B cell (primary cell): ENCODE data around the gene P4HA2. TPM values are rescaled to one million over a fixed set of nuclear protein-coding genes. Genes with fewer than 3 reads are reported as not detected.

ENCODE experiments used
- ATAC-seq: fragments of 200-7000 bp; cut with Tn5 transposase; one replicate; pipeline ENCODE4 v1.10.0; 2021; ENCODE audit warnings: low read depth, mild to moderate bottlenecking, moderate number of reproducible peaks, moderate library complexity
- CTCF ChIA-PET: fragments of 350-600 bp; sonication (Branson Sonifier 250); formaldehyde crosslinking; loops from one replicate; lab custom pipeline; 2021; ENCODE audit warnings: antibody characterized with exemption, inconsistent platforms; lab: Charles Lee
- POLR2A ChIA-PET: fragments of 350-600 bp; sonication (Branson Sonifier 250); formaldehyde crosslinking; loops from one replicate; lab custom pipeline; 2021; ENCODE audit warnings: antibody characterized with exemption; lab: Charles Lee
- DNase-seq: peaks from one replicate; pipeline ENCODE4 v3.0.0; 2013
- H2AFZ ChIP-seq: 2 replicates; pipeline ENCODE4 v1.6.1; 2012; ENCODE audit warnings: mild to moderate bottlenecking, low read depth, low read length; ENCODE audit not compliant: insufficient read depth, poor library complexity, severe bottlenecking
- H3K27ac ChIP-seq, 2 donors: 1 replicate in 1 of 2; 2 replicates in 1 of 2; pipeline ENCODE4 v1.5.1; 2012 to 2013; ENCODE audit warnings: low read length in 2 of 2, mild to moderate bottlenecking in 2 of 2, moderate library complexity in 1 of 2
- H3K27me3 ChIP-seq, 4 experiments: fragments of 200-600 bp in 1 of 4; sonication (generic) in 1 of 4; replicated peaks in 1 of 4; 1 replicate in 2 of 4; 2 replicates in 2 of 4; pipeline versions ENCODE4 v1.6.1 to v1.7.0; 2013 to 2016; ENCODE audit warnings: low read length in 3 of 4, mild to moderate bottlenecking in 2 of 4, mixed read lengths in 1 of 4, moderate library complexity in 1 of 4; ENCODE audit not compliant: insufficient read depth in 4 of 4, control insufficient read depth in 3 of 4; ENCODE audit errors: control extremely low read depth in 1 of 4
- H3K36me3 ChIP-seq, 2 experiments: replicated peaks in 1 of 2; 1 replicate in 1 of 2; 2 replicates in 1 of 2; pipeline versions ENCODE4 v1.6.1 to v1.7.1; 2013; ENCODE audit warnings: low read length in 1 of 2; ENCODE audit not compliant: insufficient read depth in 2 of 2, control insufficient read depth in 1 of 2; ENCODE audit errors: control extremely low read depth in 1 of 2, extremely low read depth in 1 of 2
- H3K4me1 ChIP-seq, 2 donors: fragments of 200-600 bp in 1 of 2; sonication (generic) in 1 of 2; 1 replicate in 1 of 2; 2 replicates in 1 of 2; pipeline versions ENCODE4 v1.5.1 to v1.6.1; 2013 to 2017; ENCODE audit warnings: low read length in 2 of 2; ENCODE audit not compliant: control insufficient read depth in 2 of 2, insufficient read depth in 2 of 2
- H3K4me2 ChIP-seq: replicated peaks from 2 replicates; pipeline ENCODE3; 2012; ENCODE audit warnings: mild to moderate bottlenecking, low read depth, low read length; ENCODE audit not compliant: poor library complexity, severe bottlenecking
- H3K4me3 ChIP-seq, 5 experiments: fragments of 200-600 bp in 1 of 5; sonication (generic) in 1 of 5; 1 replicate in 3 of 5; 2 replicates in 2 of 5; pipeline versions ENCODE4 v1.5.1 to v1.7.0; 2011 to 2016; ENCODE audit warnings: low read length in 4 of 5, mild to moderate bottlenecking in 4 of 5, low read depth in 2 of 5, control low read depth in 1 of 5, moderate library complexity in 1 of 5; ENCODE audit not compliant: insufficient read depth in 1 of 5; ENCODE audit errors: control extremely low read depth in 1 of 5, extremely low read depth in 1 of 5
- H3K79me2 ChIP-seq: fragments of 200-600 bp; sonication (generic); one replicate; pipeline ENCODE4 v1.6.0; 2016; ENCODE audit warnings: low read length; ENCODE audit not compliant: control insufficient read depth, insufficient read depth
- H3K9ac ChIP-seq: fragments of 200-600 bp; sonication (generic); 2 replicates; pipeline ENCODE4 v1.6.1; 2017; ENCODE audit warnings: mild to moderate bottlenecking, low read length, moderate library complexity
- H3K9me3 ChIP-seq, 3 donors: one replicate each; pipeline versions ENCODE4 v1.6.1 to v1.7.1; 2013; ENCODE audit warnings: low read length in 2 of 3; ENCODE audit not compliant: control insufficient read depth in 2 of 3, insufficient read depth in 1 of 3; ENCODE audit errors: control extremely low read depth in 1 of 3
- H4K20me1 ChIP-seq: 2 replicates; pipeline ENCODE4 v1.6.0; 2012; ENCODE audit warnings: mild to moderate bottlenecking, low read length; ENCODE audit not compliant: insufficient read depth, control insufficient read depth, poor library complexity, severe bottlenecking
- H3K27ac Mint-ChIP-seq: one replicate; pipeline ENCODE4 v1.8.0; 2021; ENCODE audit warnings: mixed read lengths
- H3K27me3 Mint-ChIP-seq: one replicate; pipeline ENCODE4 v1.8.0; 2021; ENCODE audit warnings: mixed read lengths
- H3K4me1 Mint-ChIP-seq: one replicate; pipeline ENCODE4 v1.8.0; 2021; ENCODE audit warnings: mixed read lengths
- H3K4me3 Mint-ChIP-seq: one replicate; pipeline ENCODE4 v1.8.0; 2021; ENCODE audit warnings: mixed read lengths
- H3K9me3 Mint-ChIP-seq: one replicate; pipeline ENCODE4 v1.8.0; 2022; ENCODE audit warnings: mixed read lengths; ENCODE audit not compliant: insufficient read depth
- CTCF ChIP-seq: fragments of 200-600 bp; IDR thresholded peaks from one replicate; pipeline ENCODE4 v1.8.0; 2022; ENCODE audit warnings: antibody characterized with exemption, mild to moderate bottlenecking
- EZH2 ChIP-seq: IDR thresholded peaks from 2 replicates; pipeline ENCODE4 v1.6.1; 2012; ENCODE audit warnings: borderline replicate concordance, low read depth, mild to moderate bottlenecking, moderate library complexity, low read length; ENCODE audit not compliant: insufficient read depth, poor library complexity, severe bottlenecking
- WGBS: methylation state at CpG from one replicate; pipeline ENCODE4 v1.1.5; 2013; ENCODE audit warnings: missing lambda C conversion rate; ENCODE audit not compliant: insufficient coverage; 5-methylcytosine and 5-hydroxymethylcytosine counted together
- intact Hi-C: fragments of 100-400 bp; cut with micrococcal nuclease; formaldehyde crosslinking; loops from one replicate; pipeline ENCODE4 v1.10.0; 2022
- polyA plus RNA-seq: library from polyadenylated mRNA; depleted of rRNA; stranded (reverse); fragments of >200 nt; gene quantifications from 2 replicates; pipeline ENCODE4 v1.2.3, GENCODE V29; 2012
- total RNA-seq, 2 donors: library from RNA; stranded (reverse); fragments of 120-200 nt in 1 of 2; gene quantifications; 1 replicate in 1 of 2; 2 replicates in 1 of 2; pipeline versions ENCODE4 v1.2.3 to v1.2.4, GENCODE V29; 2013 to 2022

Gene P4HA2
- total and polyA plus RNA-seq, 2 donors (not counting 1 experiment from before 2014, with no cell fraction given): 0.09 to 0.25 TPM

DNA sequence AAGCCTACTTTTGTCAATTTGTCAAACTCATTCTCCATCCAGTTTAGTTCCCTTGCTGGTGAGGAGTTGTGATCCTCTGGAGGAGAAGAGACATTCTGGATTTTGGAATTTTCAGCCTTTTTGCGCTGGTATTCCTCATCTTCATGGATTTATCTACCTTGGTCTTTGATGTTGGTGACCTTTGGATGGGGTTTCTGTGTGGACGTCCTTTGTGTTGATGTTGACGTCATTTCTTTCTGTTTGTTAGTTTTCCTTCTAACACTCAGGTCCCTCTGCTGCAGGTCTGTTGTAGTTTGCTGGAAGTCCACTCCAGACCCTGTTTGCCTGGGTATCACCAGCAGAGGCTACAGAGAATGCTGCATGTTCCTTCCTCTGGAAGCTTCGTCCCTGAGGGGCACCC, 71.2 kb downstream of the P4HA2 start:
- peaks cover 31% of the 10 kb centered on the region for H3K27me3 Mint-ChIP-seq
- TF ChIP-seq CTCF (no peak), EZH2 (no peak)
- H3K4me2 ChIP-seq: no peak overlapping the region
- peaks cover 0 to 8% (median 0%) of the 10 kb centered on the region in 4 experiments for H3K27me3 ChIP-seq
- H3K9ac ChIP-seq: no peak overlapping the region
- CTCF ChIA-PET: no interaction called here
- peaks cover 0 to 9% (median 2%) of the 10 kb centered on the region in 3 donors for H3K9me3 ChIP-seq
- no peak overlapping the region for H3K4me3 Mint-ChIP-seq
- no peak overlapping the region for H3K27ac ChIP-seq
- H3K4me3 ChIP-seq: no peak overlapping the region
- no peaks in the 10 kb centered on the region for H3K36me3 ChIP-seq
- POLR2A ChIA-PET: no interaction called here
- H3K27ac Mint-ChIP-seq: no peak overlapping the region
- DNase-seq: no peak
- ATAC-seq: no peak
- H3K4me1 Mint-ChIP-seq: no peaks in the 10 kb centered on the region
- H2AFZ ChIP-seq: no peak overlapping the region
- WGBS: 100% methylated on average over 2 of the region's 4 CpGs
- intact Hi-C loops: no loop called here
- H3K4me1 ChIP-seq: no peaks in the 10 kb centered on the region
- peaks cover 18% of the 10 kb centered on the region for H3K9me3 Mint-ChIP-seq
- no peaks in the 10 kb centered on the region for H4K20me1 ChIP-seq
- H3K79me2 ChIP-seq: no peaks in the 10 kb centered on the region

DNA sequence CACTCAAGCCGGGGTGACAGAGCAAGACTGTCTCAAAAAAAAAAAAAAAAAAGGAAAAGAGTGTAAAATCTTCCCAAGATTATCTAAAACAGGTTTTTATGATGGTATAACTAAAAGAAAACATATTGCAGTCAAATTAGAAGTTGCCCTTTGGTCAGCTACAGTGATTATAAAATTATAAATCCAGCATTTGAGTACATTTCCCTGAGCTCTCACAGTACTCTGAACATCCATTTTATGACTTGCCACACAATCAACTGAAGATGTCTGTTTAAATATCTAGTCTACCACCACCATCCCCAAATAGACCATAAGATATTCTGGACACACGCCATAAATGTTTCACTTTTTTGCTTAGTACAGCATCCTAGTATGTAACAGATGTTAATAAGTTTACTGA, 77.1 kb downstream of the P4HA2 start:
- no peak overlapping the region for H3K27ac Mint-ChIP-seq
- no peak for TF ChIP-seq EZH2
- no peak for TF ChIP-seq CTCF
- no peaks in the 10 kb centered on the region for H3K4me1 ChIP-seq
- ATAC-seq (no peak), DNase-seq (no peak)
- ChIA-PET POLR2A (no interaction called here), CTCF (no interaction called here)
- no peak overlapping the region for H3K4me3 ChIP-seq
- peaks cover 0 to 4% (median 0%) of the 10 kb centered on the region in 3 donors for H3K9me3 ChIP-seq
- intact Hi-C loops: no loop called here
- no peaks in the 10 kb centered on the region for H3K36me3 ChIP-seq
- H3K27me3 ChIP-seq: peaks cover 0 to 4% (median 0%) of the 10 kb centered on the region in 4 experiments
- H2AFZ ChIP-seq: no peak overlapping the region
- no peaks in the 10 kb centered on the region for H3K79me2 ChIP-seq
- peaks cover 36% of the 10 kb centered on the region for H3K27me3 Mint-ChIP-seq
- H4K20me1 ChIP-seq: no peaks in the 10 kb centered on the region
- H3K9me3 Mint-ChIP-seq: peaks cover 17% of the 10 kb centered on the region
- WGBS: no CpG with 5 or more reads among the region's 2 CpGs
- H3K4me2 ChIP-seq: no peak overlapping the region
- no peak overlapping the region for H3K27ac ChIP-seq
- H3K9ac ChIP-seq: no peak overlapping the region
- H3K4me1 Mint-ChIP-seq: no peaks in the 10 kb centered on the region
- H3K4me3 Mint-ChIP-seq: no peak overlapping the region
